COLO668 (cell line): Measurements from ENCODE around the gene ISG20.
"Not testable (repeated sequence)": the region's sequence is repeated elsewhere in the genome, so short reads cannot be mapped to it uniquely, and the experiment has no call there.

Experiments
- DNase-seq: peaks from one replicate; lab custom pipeline; 2025; ENCODE audit not compliant: unreplicated experiment; lab: John Stamatoyannopoulos, UW

ISG20 gene

GRCh38 chr15:88617790-88618189 is 21.0 kb upstream of the ISG20 start:
- no peak for DNase-seq

- no peak for DNase-seq
These were observed 20.1 kb upstream of the ISG20 start for GRCh38 chr15:88618686-88619085.

GRCh38 chr15:88619796-88620195 is 19.0 kb upstream of the ISG20 start:
- DNase-seq, result no peak

- peak; percentile 96 for DNase-seq
These were observed 17.6 kb upstream of the ISG20 start, which contains the start of gene AEN for GRCh38 chr15:88620995-88621772. Gene AEN, plus strand, starts transcription at chr15:88621340. Its CDS starts 4,870 bp downstream, at chr15:88626210.

DNA sequence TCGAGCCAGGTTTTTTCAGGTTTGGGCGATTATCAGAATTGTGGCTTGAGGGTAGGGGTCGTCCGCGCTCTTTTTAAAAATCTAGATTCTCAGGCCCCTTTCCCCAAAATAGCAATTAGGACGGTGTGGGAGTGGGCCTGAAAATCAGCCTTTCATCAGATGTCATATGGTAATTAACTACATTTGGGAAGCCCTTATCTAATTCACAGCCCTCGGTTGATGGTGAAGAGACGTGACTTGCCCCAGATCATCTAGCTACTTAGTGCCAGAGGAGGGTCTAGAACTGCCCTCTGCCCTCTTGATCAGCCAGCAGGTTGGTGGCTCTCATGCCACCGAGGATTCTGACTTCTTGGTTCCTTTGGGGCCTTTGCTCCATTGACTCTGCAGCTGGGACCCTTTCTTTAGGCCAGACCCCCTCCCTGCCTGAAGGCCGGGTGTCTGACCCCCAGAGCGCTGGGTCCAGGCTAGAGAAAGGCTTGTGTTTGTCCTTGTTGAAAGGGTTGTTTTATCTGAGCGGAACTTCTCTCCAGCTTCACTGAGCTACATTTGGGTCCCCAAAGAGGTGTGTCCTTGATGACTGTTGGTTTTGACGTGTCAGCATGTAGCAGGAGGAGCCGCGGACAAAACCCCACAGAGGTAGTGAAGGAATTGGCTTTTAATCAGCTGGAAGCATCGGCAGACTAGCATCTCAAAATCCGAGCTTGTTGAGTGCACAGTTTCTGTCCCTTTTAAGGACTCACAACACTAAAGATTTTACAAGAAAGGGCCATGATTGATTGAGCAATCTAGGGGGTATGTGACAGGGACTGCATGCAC is 16.8 kb upstream of the ISG20 start:
- peak; percentile 13 for DNase-seq

DNA sequence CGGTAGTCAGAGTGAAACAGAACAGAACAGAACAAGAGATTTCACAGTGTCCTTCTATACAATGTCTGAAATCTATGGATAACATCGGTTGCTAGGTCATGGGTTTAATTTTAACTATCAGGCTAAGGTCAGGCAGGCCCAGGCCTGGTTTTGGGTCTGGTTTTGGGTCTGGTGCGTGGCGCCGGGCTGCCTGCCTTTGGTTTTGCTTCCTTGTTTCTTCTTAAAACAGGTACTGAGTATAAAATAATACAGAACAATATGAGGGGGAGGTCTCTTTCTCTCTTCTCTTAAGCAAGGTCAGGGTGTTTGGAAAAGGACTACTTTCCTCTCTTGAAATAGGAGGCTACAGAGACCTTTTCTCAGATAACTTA is 16.2 kb upstream of the ISG20 start:
- DNase-seq, result no peak

DNA sequence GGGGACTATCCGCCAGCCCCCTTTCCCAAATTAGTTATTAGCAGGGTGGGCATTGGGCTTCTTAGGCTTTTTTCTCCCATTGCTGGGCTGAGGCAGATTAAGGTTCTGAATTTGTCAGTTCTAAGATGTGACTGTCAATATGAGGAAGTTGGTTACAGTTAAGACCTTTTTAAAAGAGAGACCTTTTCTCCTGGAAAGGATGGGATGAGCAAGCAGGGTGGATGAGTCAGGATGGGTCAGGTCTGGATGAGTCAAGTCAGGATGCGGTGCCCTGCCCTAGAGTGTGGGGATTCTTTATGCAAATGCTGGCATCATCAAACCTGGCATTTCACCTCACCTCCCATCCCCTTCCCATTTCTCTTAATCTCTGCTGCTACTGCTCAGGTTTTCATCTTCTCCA is 15.8 kb upstream of the ISG20 start:
- no peak for DNase-seq

- no peak for DNase-seq
These were observed 15.2 kb upstream of the ISG20 start for GRCh38 chr15:88623632-88624031.

GRCh38 chr15:88624156-88624970 is 14.5 kb upstream of the ISG20 start:
- no peak for DNase-seq

- no peak for DNase-seq
These were observed 13.8 kb upstream of the ISG20 start for GRCh38 chr15:88624971-88625490.

DNA sequence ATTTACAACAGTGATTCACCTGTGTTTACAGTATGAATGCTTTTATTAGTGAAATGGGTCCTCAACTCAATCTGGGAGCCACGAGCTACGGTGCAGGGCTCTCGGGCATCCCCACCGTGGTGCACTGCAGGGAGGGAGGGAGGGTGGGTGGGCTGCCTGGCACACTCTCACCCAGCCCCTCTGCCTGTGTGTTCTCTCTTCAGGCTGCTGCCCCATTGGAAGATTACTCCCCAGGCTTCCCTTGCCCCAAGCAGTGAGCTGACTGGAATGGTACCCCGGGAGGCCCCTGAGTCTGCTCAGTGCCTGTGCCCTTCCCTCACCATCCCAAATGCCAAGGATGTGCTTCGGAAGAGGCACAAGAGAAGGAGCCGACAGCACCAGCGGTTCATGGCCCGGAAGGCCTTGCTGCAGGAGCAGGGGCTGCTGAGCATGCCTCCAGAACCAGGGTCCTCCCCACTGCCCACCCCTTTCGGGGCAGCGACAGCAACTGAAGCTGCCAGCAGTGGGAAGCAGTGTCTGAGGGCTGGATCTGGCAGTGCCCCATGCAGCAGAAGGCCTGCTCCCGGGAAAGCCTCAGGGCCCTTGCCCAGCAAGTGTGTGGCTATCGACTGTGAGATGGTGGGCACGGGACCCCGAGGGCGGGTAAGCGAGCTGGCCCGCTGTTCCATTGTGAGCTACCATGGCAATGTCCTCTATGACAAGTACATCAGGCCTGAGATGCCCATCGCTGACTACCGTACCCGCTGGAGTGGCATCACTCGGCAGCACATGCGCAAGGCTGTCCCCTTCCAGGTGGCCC is 12.7 kb upstream of the ISG20 start:
- DNase-seq, result no peak

DNA sequence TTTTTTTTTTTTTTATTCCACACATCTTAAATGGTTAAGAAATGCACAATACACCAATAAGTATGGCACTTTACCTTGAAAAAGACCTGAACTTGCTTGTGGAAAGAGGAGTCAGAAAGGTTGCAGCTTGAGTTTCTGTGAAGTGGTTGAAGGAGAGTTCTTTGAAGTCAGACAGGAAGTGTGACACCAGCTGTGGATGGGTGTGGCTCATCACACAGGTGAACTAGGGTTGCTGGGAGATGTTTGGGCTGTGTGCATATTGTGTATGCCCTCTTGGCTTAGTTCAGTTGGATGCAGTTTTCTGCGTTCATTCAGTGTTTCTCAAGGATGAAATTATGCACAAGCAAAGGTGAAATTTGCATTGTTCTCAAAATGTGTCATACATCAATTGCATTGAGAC is 11.4 kb upstream of the ISG20 start:
- DNase-seq, result peak; percentile 21

DNA sequence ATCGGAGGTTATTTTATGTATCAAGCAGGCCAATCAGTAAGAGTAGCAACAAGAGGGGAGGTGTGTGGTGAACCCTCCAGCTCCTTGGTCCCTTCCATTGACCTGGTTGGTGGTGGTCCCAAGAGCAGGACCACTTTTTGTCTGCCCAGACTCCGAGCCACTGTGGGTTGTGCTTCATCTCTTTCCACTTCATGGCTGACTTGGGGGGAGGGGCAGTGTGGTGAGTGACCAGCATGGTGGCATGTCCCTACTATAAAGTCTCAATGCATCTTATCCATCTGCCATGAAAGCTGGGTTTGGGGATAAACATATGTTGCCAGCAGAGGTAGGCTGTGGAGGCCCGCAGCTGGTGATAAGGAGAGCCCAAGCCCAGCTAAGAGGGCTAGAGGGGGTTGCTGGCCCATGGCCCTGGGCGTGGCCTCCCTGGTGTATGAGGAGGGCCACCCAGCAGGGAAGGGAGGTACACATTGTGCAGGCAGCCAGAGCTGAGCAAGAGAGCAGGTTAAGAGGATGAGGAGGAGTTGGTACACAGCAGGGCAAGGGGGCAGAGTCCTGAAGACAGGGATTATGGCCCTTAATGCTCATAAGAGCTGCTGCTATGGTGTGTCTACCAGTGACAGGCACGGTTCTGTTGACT is 10.7 kb upstream of the ISG20 start:
- DNase-seq, result no peak

DNA sequence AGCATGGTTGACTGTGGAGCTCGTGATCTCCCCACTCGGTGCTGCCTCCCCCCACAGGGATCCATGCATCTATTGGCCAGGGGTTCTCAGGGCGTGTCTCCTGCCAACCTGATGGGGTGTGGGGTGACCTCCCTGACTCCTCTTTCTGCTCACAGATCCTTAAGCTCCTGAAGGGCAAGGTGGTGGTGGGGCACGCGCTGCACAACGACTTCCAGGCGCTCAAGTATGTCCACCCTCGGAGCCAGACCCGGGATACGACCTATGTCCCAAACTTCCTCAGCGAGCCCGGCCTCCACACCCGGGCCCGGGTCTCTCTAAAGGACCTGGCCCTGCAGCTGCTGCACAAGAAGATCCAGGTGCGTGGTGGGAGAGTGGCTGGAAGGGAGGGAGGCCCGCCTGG is 9.7 kb upstream of the ISG20 start:
- DNase-seq, result no peak

DNA sequence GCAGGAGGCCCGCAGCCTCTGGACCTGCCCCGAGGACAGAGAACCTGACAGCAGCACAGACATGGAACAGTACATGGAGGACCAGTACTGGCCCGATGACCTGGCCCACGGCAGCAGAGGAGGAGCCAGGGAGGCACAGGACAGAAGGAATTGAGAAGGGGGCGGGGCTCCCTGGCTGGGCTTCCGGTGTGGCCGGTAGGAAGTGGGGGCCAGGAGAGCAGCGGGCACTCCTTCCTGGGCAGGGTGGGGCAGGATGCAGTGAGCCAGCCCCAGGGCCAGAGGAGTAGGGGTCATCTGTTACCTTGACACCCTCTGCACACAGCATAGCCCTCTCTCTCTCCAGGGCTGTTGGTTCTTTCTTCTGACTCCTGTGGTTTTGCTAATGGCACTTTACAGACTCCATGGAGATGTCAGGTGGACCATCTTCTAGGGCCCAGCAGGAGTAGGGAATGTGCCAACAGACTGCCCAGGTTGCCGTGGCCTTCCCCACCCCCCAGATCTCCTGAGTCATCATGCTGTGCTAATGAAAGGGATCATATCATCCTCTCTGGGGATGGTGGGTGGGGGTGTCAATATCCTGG is 8.6 kb upstream of the ISG20 start:
- DNase-seq, result no peak

- no peak for DNase-seq
These were observed 7.9 kb upstream of the ISG20 start for GRCh38 chr15:88630798-88631463.

DNA sequence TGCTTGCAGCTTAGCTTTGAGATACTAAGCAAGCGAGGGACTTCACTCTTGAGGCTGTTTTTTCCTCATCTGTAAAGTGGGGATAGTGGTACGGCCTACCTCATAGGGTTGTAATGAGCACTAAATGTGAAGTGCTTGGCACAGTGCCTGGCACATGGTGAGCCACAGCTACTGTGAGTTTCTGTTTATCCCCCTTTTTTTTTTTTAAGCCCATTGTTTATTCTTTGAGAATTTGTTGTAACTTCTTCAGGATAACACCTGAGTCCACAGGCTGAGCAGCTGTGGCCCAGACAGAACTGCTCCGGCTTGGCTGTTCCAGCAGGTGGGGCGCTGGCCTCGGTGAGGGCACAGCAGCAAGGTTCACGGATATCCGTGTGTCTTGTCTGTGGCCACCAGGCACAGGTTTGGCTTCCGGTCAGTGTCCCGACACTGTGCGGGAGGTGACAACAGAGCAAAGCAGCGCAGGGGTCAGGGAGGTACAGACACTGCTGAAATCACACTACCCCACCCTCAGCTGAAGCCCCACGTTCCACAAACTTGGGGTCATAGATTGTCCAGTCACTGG is 7.3 kb upstream of the ISG20 start:
- no peak for DNase-seq

DNA sequence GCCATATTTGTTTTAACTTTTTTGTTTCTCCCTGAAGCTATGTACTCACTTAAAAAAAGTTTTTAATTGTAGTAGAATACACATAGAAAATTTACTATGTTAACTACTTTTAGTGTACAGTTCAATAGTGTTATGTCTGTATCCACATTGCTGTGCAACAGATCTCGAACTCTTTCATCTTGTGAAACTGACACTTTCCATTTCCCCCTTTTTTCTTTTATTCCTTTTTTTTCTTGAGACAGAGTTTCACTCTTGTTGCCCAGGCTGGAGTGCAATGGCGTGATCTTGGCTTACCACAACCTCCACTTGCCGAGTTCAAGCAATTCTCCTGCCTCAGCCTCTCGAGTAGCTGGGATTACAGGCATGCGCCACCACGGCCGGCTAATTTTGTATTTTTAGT is 6.0 kb upstream of the ISG20 start:
- DNase-seq, result not testable (repeated sequence)

- DNase-seq, result no peak
These were observed 4.4 kb upstream of the ISG20 start for GRCh38 chr15:88634449-88634848.
